Astrocyte of the spinal cord (primary cell): Measurements from ENCODE around the gene IL17B.

Experiments used
- DNase-seq: peaks from one replicate; pipeline ENCODE4 v3.0.0; 2011; ENCODE audit warnings: low read depth, low spot score
- H3K4me3 ChIP-seq: 2 replicates; pipeline ENCODE4 v1.5.1; 2011; ENCODE audit warnings: low read depth, mild to moderate bottlenecking, low read length, moderate library complexity
- CTCF ChIP-seq: IDR thresholded peaks from 2 replicates; pipeline ENCODE4 v1.5.1; 2012; ENCODE audit warnings: low read depth, mild to moderate bottlenecking, low read length, inconsistent platforms
- in situ Hi-C: cut with HindIII; loops from 2 replicates; pipeline ENCODE4 v1.10.0; 2017; ENCODE audit warnings: low sequenced_read_pairs

The IL17B gene

GRCh38 chr5:149365418-149365817 lies 13.7 kb downstream of the IL17B start:
- in situ Hi-C loops, result no loop called here
- DNase-seq, result no peak
- no peak for TF ChIP-seq CTCF
- H3K4me3 ChIP-seq, result no peak overlapping the region

GRCh38 chr5:149364719-149365118 lies 14.4 kb downstream of the IL17B start:
- no peak for DNase-seq
- H3K4me3 ChIP-seq, result no peak overlapping the region
- in situ Hi-C loops, result no loop called here
- TF ChIP-seq CTCF, result no peak

GRCh38 chr5:149363936-149364335 lies 15.2 kb downstream of the IL17B start:
- in situ Hi-C loops, result no loop called here
- no peak for TF ChIP-seq CTCF
- DNase-seq, result no peak
- no peak overlapping the region for H3K4me3 ChIP-seq

- no peak for DNase-seq
- in situ Hi-C loops, result no loop called here
Observed at GRCh38 chr5:149363358-149363757, 15.7 kb downstream of the IL17B start.

GRCh38 chr5:149362541-149362940 lies 16.6 kb downstream of the IL17B start:
- no peak for TF ChIP-seq CTCF
- DNase-seq, result no peak
- in situ Hi-C loops, result no loop called here
- H3K4me3 ChIP-seq, result no peak overlapping the region

More at GRCh38 chr5:149363358-149363757, 15.7 kb downstream of the IL17B start:
- no peak for TF ChIP-seq CTCF
- H3K4me3 ChIP-seq, result no peak overlapping the region

GRCh38 chr5:149360272-149360671 lies 18.8 kb downstream of the IL17B start:
- no peak overlapping the region for H3K4me3 ChIP-seq
- no peak for DNase-seq
- in situ Hi-C loops, result no loop called here
- no peak for TF ChIP-seq CTCF

- in situ Hi-C loops, result no loop called here
- no peak overlapping the region for H3K4me3 ChIP-seq
- DNase-seq, result no peak
- no peak for TF ChIP-seq CTCF
Observed at GRCh38 chr5:149358868-149359495, 20.1 kb downstream of the IL17B start.
